COLO829 (cell line): ENCODE results near the gene TBC1D28.
"Not testable (repeated sequence)": the region's sequence is repeated elsewhere in the genome, so short reads cannot be mapped to it uniquely, and the experiment has no call there.

ENCODE experiments used
- DNase-seq: peaks from one replicate; pipeline ENCODE4 v3.0.0; 2012; ENCODE audit warnings: low spot score

Gene TBC1D28

GRCh38 chr17:18613016-18613415 lies 31.2 kb downstream of the TBC1D28 start:
- not testable (repeated sequence) for DNase-seq

- not testable (repeated sequence) for DNase-seq
These were observed 51.1 kb downstream of the TBC1D28 start for GRCh38 chr17:18593138-18593537.
